ENCODE data around the gene GLRA2.
A peak's percentile ranks its signal among the peaks of the same experiment; 100 is the strongest.

The GLRA2 gene

DNA sequence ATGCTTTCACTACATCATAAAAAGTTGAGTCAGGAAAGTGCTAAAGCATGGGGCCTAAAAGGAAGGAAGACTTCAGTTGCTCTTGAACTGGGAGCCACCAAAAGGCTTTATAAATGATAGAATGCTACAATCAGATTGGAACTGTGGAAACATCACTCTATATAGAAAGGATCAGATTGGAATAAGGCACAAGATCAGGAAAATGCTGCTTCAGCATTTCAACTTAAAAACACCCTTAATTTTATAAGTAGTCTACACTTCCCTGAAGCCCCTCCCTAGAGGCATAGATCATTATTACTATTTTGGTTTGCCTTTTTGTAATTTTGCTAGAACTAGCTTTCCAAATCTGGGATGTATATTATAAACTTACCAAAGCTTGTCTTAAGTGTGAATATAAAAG, 172.8 kb downstream of the GLRA2 start:
- DNase-seq (ENCODE audit: low read depth), result no peak

DNA sequence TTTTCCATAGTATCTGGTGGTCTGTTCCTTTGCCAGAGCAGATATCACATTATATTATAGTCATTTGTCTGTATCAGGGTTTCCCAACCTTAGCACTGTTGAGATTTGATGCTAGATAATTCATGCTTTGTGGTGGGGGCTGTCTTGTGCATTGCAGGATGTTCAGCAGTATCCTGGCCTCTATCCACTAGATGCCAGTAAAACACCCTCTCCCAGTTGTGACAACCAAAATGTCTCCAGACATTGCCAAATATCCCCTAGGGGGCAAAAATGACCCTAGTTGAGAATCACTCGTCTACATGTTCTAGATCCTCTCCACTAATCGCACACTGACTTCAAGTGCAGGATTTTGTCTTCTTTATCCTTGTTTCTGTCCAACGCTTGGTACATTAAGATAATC, 182.8 kb downstream of the GLRA2 start:
- DNase-seq (ENCODE audit: low read depth), result no peak

GRCh38 chrX:14717949-14718348, 188.6 kb downstream of the GLRA2 start:
- DNase-seq (ENCODE audit: low read depth), result no peak

GRCh38 chrX:14718403-14718802, 189.1 kb downstream of the GLRA2 start:
- no peak for DNase-seq (ENCODE audit: low read depth)

- DNase-seq (ENCODE audit: low read depth), result no peak
These were observed 199.7 kb downstream of the GLRA2 start for GRCh38 chrX:14729058-14729457.

- peak; percentile 19 for DNase-seq (ENCODE audit: low read depth)
These were observed 209.3 kb downstream of the GLRA2 start for GRCh38 chrX:14738643-14739042.

- DNase-seq (ENCODE audit: low read depth), result no peak
These were observed 224.1 kb downstream of the GLRA2 start for GRCh38 chrX:14753441-14753840.

DNA sequence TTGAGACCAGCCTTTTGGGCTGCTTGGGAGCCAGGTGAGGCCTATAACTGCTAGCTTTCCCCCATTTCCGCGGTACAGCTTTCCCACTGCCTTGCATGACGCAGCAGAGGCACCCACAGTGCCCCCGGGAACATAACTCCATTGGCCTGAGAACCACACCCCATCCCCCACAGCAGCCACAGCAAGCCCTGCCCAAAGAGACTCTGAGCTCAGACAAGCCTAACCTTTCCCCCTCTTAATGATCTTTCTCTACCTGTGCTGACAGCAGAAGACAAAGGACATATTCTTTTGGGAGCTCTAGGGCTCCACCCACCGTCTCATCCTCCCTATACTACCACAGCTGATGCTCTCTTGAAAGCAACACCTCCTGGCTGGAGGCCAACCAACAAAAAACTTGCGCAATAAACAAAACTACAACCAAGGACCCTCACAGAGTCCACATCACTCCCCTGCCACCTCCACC, 228.7 kb downstream of the GLRA2 start:
- DNase-seq (ENCODE audit: low read depth), result no peak

- DNase-seq (ENCODE audit: low read depth), result no peak
These were observed 246.1 kb downstream of the GLRA2 start for GRCh38 chrX:14775416-14775815.

DNA sequence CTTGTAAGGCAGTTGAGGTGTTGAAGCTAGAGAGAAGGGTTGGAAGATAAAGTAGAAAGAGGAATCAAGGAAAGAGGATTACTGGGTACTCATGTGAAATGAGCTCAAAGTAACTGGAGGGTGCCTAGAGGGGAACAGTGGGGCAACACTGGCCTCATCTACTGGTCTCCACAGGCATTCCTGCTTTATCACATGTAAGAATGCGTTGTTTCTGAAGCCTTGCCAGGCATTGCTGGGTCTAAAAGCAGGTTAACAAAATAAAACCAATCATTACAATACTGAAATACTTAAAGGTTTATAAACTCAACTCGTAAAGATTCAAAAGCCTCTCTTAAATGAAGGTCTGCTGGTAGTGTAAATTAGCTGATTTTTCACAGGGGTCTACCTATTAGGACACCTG, 247.6 kb downstream of the GLRA2 start:
- no peak for DNase-seq (ENCODE audit: low read depth)

DNA sequence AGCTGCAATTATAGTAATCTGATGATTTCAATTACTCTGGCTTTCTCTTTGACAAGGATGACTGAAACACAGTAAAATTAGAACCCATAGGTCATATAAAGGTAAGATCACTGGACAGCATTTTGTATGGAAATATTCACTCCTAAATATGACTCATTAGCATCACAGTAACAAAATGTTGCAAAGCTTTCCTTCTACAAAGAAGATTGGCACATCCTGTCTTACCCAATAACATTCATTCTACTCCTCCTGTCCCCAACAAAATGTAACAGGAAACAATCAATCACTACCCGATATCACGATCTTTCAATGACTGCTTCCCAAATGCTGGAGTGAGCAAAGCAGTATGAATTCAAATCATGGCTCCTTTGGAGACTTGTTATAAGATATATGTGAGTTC, 248.2 kb downstream of the GLRA2 start:
- peak; percentile 22 for DNase-seq (ENCODE audit: low read depth)

- DNase-seq (ENCODE audit: low read depth), result no peak
These were observed 250.2 kb downstream of the GLRA2 start for GRCh38 chrX:14779580-14779979.
